Measurements from ENCODE around the gene CCNY. TPM values are rescaled to one million over a fixed set of nuclear protein-coding genes. Genes with fewer than 3 reads are reported as not detected.

Gene CCNY
- total RNA-seq, result 45.5 and 50.2 TPM in 2 replicates

DNA sequence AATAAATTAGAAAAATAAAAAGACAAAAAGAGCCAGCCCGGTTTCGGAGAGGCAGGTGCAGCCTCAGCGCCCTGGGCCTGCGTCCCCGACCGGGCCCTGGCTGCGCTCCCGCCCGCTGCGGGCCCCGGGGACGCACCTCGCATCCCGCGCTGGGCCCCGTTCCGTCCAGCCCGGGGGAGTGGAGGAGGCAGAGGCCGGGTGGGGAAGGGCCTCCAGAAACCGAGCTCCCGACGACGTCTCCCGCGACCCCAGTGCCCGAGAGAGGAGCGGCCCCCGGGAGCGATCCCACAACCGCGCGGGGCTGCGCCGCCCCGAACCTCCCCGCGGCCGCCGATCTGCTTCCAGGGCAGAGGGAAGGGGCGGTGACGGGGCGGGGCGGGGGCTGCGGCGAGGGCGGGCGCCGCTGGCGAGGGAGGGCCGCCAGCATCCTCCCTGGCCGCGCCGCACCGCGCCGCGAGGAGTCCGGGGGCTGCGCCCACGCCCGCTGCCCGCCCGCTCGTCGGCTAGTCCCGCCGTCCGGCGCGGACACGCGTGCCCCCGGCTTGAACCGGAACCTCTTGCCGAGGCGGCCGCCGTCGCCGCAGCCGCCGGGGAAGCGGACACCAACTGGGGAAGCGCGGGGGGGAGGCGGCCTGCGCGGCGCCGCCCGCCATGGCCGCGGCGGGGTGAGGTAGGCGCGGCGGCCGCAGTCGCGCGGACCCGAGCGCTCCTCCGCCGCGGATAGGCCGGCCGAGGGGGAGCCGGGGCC is at the start of gene CCNY:
TSS of gene CCNY (plus strand) at position 426 of the 748 bp plus-strand sequence. CDS start 545 bp downstream, outside the sequence.

GRCh38 chr10:35605191-35605590 is 268.9 kb downstream of the CCNY start, which contains the start of gene GJD4:
GJD4 (plus strand) TSS chr10:35605341; CDS start chr10:35605568, 227 bp downstream.

Other genes with a start within 250 kb of the CCNY start
- 41.3 and 65.7 TPM in 2 replicates for gene CUL2, start 246.2 kb upstream of the CCNY start, total RNA-seq
- 25.4 and 29.7 TPM in 2 replicates for gene CREM, start 209.7 kb upstream of the CCNY start, total RNA-seq